Amniotic stem cell (primary cell): ENCODE measurements around the gene NDUFC2.
"Not testable (repeated sequence)": the region's sequence is repeated elsewhere in the genome, so short reads cannot be mapped to it uniquely, and the experiment has no call there.

Source experiments
- DNase-seq: peaks from one replicate; lab custom pipeline; 2025; lab: John Stamatoyannopoulos, UW

NDUFC2 gene

GRCh38 chr11:78079232-78080083 is at the start of gene NDUFC2:
TSS of gene NDUFC2 (minus strand) at chr11:78079862. CDS start at chr11:78079744, 118 bp downstream.
- peak; percentile 56 for DNase-seq

- no peak for DNase-seq
These were observed 47.7 kb upstream of the NDUFC2 start for GRCh38 chr11:78127403-78127802.

GRCh38 chr11:78112582-78113275 is 33.1 kb upstream of the NDUFC2 start:
- DNase-seq = no peak

- DNase-seq = no peak
These were observed 31.6 kb upstream of the NDUFC2 start for GRCh38 chr11:78111298-78111697.

GRCh38 chr11:78110830-78111229 is 31.2 kb upstream of the NDUFC2 start:
- no peak for DNase-seq

- no peak for DNase-seq
These were observed 30.7 kb upstream of the NDUFC2 start for GRCh38 chr11:78110351-78110750.

- no peak for DNase-seq
These were observed 29.7 kb upstream of the NDUFC2 start for GRCh38 chr11:78109081-78110015.

- no peak for DNase-seq
These were observed 21.2 kb upstream of the NDUFC2 start for GRCh38 chr11:78100676-78101472.

GRCh38 chr11:78100261-78100660 is 20.6 kb upstream of the NDUFC2 start:
- DNase-seq = no peak

GRCh38 chr11:78099666-78100065 is 20.0 kb upstream of the NDUFC2 start:
- no peak for DNase-seq

GRCh38 chr11:78097666-78098385 is 18.2 kb upstream of the NDUFC2 start:
- no peak for DNase-seq

GRCh38 chr11:78094250-78094649 is 14.6 kb upstream of the NDUFC2 start:
- DNase-seq = no peak

GRCh38 chr11:78086521-78087074 is 6.9 kb upstream of the NDUFC2 start:
- DNase-seq = not testable (repeated sequence)

- no peak for DNase-seq
These were observed 6.3 kb upstream of the NDUFC2 start for GRCh38 chr11:78085972-78086371.

- DNase-seq = not testable (repeated sequence)
These were observed 4.8 kb upstream of the NDUFC2 start for GRCh38 chr11:78084506-78084905.

- no peak for DNase-seq
These were observed 3.4 kb upstream of the NDUFC2 start for GRCh38 chr11:78083021-78083420.

GRCh38 chr11:78082146-78082545 is 2.5 kb upstream of the NDUFC2 start:
- no peak for DNase-seq

GRCh38 chr11:78081583-78081982 is 1.9 kb upstream of the NDUFC2 start:
- DNase-seq = no peak

- no peak for DNase-seq
These were observed 1.3 kb upstream of the NDUFC2 start for GRCh38 chr11:78080818-78081495.
